Heart left ventricle (tissue), 16 donors: ENCODE results near the gene CASZ1. TPM values are rescaled to one million over a fixed set of nuclear protein-coding genes. Genes with fewer than 3 reads are reported as not detected.
A peak's percentile ranks its signal among the peaks of the same experiment; 100 is the strongest.

ENCODE experiments used
- ATAC-seq, 4 donors: fragments of 200-7000 bp; cut with Tn5 transposase; one replicate each; pipeline ENCODE4 v1.9.1; 2020 to 2022; ENCODE audit warnings: moderate library complexity in 4 of 4, mild to moderate bottlenecking in 3 of 4, moderate number of reproducible peaks in 1 of 4
- DNase-seq, 5 donors: peaks; one replicate each; pipeline ENCODE4 v3.0.0-alpha.2; 2020
- H3K27ac ChIP-seq, 12 donors: fragments of 200-600 bp; sonication (generic) in 4 of 12; one replicate each; pipeline versions ENCODE4 v1.5.0 to v1.8.0; 2016 to 2022; ENCODE audit warnings: mild to moderate bottlenecking in 2 of 12
- H3K27me3 ChIP-seq, 9 donors: fragments of 200-600 bp; sonication (generic) in 2 of 9; one replicate each; pipeline versions ENCODE4 v1.5.1 to v1.8.0; 2016 to 2022; ENCODE audit warnings: mild to moderate bottlenecking in 3 of 9
- H3K36me3 ChIP-seq, 9 donors: fragments of 200-600 bp; sonication (generic) in 2 of 9; one replicate each; pipeline versions ENCODE4 v1.5.0 to v1.8.0; 2018 to 2022; ENCODE audit warnings: mild to moderate bottlenecking in 2 of 9
- H3K4me1 ChIP-seq, 12 donors: fragments of 200-600 bp; sonication (generic) in 4 of 12; one replicate each; pipeline versions ENCODE4 v1.5.0 to v1.8.0; 2016 to 2022; ENCODE audit warnings: mild to moderate bottlenecking in 3 of 12
- H3K4me3 ChIP-seq, 12 donors: fragments of 200-600 bp; sonication (generic) in 4 of 12; one replicate each; pipeline versions ENCODE4 v1.5.0 to v1.8.0; 2017 to 2022; ENCODE audit warnings: mild to moderate bottlenecking in 9 of 12, moderate library complexity in 4 of 12
- H3K9me3 ChIP-seq, 12 donors: fragments of 200-600 bp; sonication (generic) in 4 of 12; one replicate each; pipeline versions ENCODE4 v1.5.0 to v1.8.0; 2016 to 2022; ENCODE audit warnings: mild to moderate bottlenecking in 1 of 12
- CTCF ChIP-seq, 12 donors: fragments of 200-600 bp; sonication (generic) in 4 of 12; IDR thresholded peaks; one replicate each; pipeline versions ENCODE4 v1.5.0 to v1.8.0; 2018 to 2022; ENCODE audit warnings: antibody characterized with exemption in 12 of 12, mild to moderate bottlenecking in 5 of 12
- POLR2A ChIP-seq, 2 donors: fragments of 450-650 bp; IDR thresholded peaks; one replicate each; pipeline ENCODE4 v1.6.1; 2017; ENCODE audit warnings: antibody characterized with exemption in 2 of 2, mild to moderate bottlenecking in 2 of 2, moderate library complexity in 2 of 2
- WGBS, 4 donors: extraction: QIAGEN DNeasy Blood & Tissue Kit in 2 of 4; methylation state at CpG; one replicate each; pipeline versions ENCODE4 v1.1.5 to v1.1.7; 2013 to 2018; 5-methylcytosine and 5-hydroxymethylcytosine counted together
- intact Hi-C, 10 donors: fragments of 100-400 bp; cut with DNase I; formaldehyde crosslinking; loops; one replicate each; pipeline versions ENCODE4 v1.11.1 to v1.14.2; 2022
- polyA plus RNA-seq, 2 donors: library from polyadenylated mRNA; stranded (reverse); fragments of 200-250 nt; gene quantifications; one replicate each; pipeline ENCODE4 v1.2.3, GENCODE V29; 2013
- total RNA-seq, 9 donors: library from RNA; depleted of rRNA in 2 of 9; stranded (reverse); fragments of >200 nt in 2 of 9; fragmentation: NEBNext Ultra II Directional in 3 of 9; extraction: Animal tissue kit (Norgen Biotek cat#: 25700) in 3 of 9; gene quantifications; one replicate each; pipeline versions ENCODE4 v1.1.0 to v1.2.4, GENCODE V29; 2016 to 2023
- donor health status: ischemic (EF 13 %, LVEDD 7.1; RV severe dilation, severe dysfunction).
- donor health status: healthy with polysubstance abuse.
- donor health status: DM: no; HTN: yes; CAD: no.
- donor health status: DM: no; HTN: no; CAD: no.
- donor health status: ischemic (EF 25% LVEDD 6.9; RV normal size, moderate dysfunction).
- donor health status: ischemic (EF 25% LVEDD 5.7; RV mildly dilated, moderate dysfunction).
- donor health status: healthy.
- donor health status: DM: yes; HTN: yes; CAD: no.
- donor health status: ischemic (EF 35%, LVEDD 5.7; RV mildly dilated, moderate dysfunction).
- donor health status: nonischemic (EF 11% LVEDD 7.7; RV severe dilation, severe dysfunction).
- donor health status: DM: yes; HTN: yes; CAD: no.
- donor health status: PGD.
- donor health status: ischemic (EF 29% LVEDD 5.4; RV normal size, mild dysfunction).
- donor health status: nonischemic (EF 23%, LVEDD 6.1; RV moderate dilation, normal function).

The CASZ1 gene
- total and polyA plus RNA-seq, 11 donors = 28.8 to 84.9 (median 55.0) TPM

- TF ChIP-seq POLR2A (IDR thresholded peaks at IDR 0.05) (no peak), CTCF (IDR thresholded peaks at IDR 0.05) (no peak)
- peak in 3 of 4 donors; percentile 8 to 43 (median 21) for ATAC-seq
- H3K27me3 ChIP-seq = no peaks in the 10 kb centered on the region
- peaks cover 26 to 100% (median 91%) of the 10 kb centered on the region in 12 donors for H3K4me1 ChIP-seq
- intact Hi-C loops = loop anchor here in 4 of 10 donors (5.0 to 10.0 kb wide), 5 partner anchors 111 to 857 kb away; partner anchors contain the start of genes CASZ1 (in 1 of the 4) and CLSTN1 (in 1 of the 4)
- no peaks in the 10 kb centered on the region for H3K36me3 ChIP-seq
- H3K9me3 ChIP-seq = no peaks in the 10 kb centered on the region
- peak overlapping the region; percentile 20 to 94 (median 82) for H3K27ac ChIP-seq
- DNase-seq = peak in 1 of 5 donors; percentile 37
- H3K4me3 ChIP-seq = no peak overlapping the region
- WGBS, 4 donors = 59 to 63% (median 60%) methylated on average over 17 to 18 of the region's 18 CpGs
These were observed 114.9 kb downstream of the CASZ1 start for GRCh38 chr1:10681296-10682107.

GRCh38 chr1:10680487-10680886 lies 116.0 kb downstream of the CASZ1 start:
- peak in 1 of 5 donors; percentile 46 for DNase-seq
- peaks cover 21 to 100% (median 90%) of the 10 kb centered on the region in 12 donors for H3K4me1 ChIP-seq
- no peaks in the 10 kb centered on the region for H3K36me3 ChIP-seq
- peak overlapping the region in 6 of 12 donors; percentile 38 to 94 (median 88) for H3K27ac ChIP-seq
- ATAC-seq = no peak
- no peak overlapping the region for H3K4me3 ChIP-seq
- TF ChIP-seq CTCF (IDR thresholded peaks at IDR 0.05) (no peak), POLR2A (IDR thresholded peaks at IDR 0.05) (no peak)
- no peaks in the 10 kb centered on the region for H3K9me3 ChIP-seq
- H3K27me3 ChIP-seq = no peaks in the 10 kb centered on the region
- WGBS, 4 donors = 69 to 82% (median 72%) methylated on average over 9 to 11 of the region's 11 CpGs
- intact Hi-C loops = loop anchor here in 4 of 10 donors (5.0 to 10.0 kb wide), 5 partner anchors 112 to 856 kb away; partner anchors contain the start of genes CASZ1 (in 1 of the 4) and CLSTN1 (in 1 of the 4)

- DNase-seq = peak in 4 of 5 donors; percentile 47 to 59 (median 56)
- TF ChIP-seq CTCF (IDR thresholded peaks at IDR 0.05) (no peak), POLR2A (IDR thresholded peaks at IDR 0.05) (no peak)
- peak in 1 of 4 donors; percentile 17 for ATAC-seq
- intact Hi-C loops = loop anchor here in 6 of 10 donors (5.0 to 10.0 kb wide), 6 partner anchors 113 to 855 kb away; partner anchors contain the start of genes CASZ1 (in 4 of the 6) and CLSTN1 (in 1 of the 6)
- H3K27me3 ChIP-seq = no peaks in the 10 kb centered on the region
- H3K4me1 ChIP-seq = peaks cover 15 to 100% (median 87%) of the 10 kb centered on the region in 12 donors
- 30 to 39% (median 36%) methylated on average over 8 to 9 of the region's 9 CpGs for WGBS, 4 donors
- no peaks in the 10 kb centered on the region for H3K36me3 ChIP-seq
- peak overlapping the region in 1 of 12 donors; percentile 2 for H3K4me3 ChIP-seq
- H3K27ac ChIP-seq = peak overlapping the region in 8 of 12 donors; percentile 38 to 94 (median 52)
- no peaks in the 10 kb centered on the region for H3K9me3 ChIP-seq
These were observed 116.8 kb downstream of the CASZ1 start for GRCh38 chr1:10679496-10680220.
